ENCODE data around the gene ZNF608. TPM values are rescaled to one million over a fixed set of nuclear protein-coding genes. Genes with fewer than 3 reads are reported as not detected.

Gene ZNF608
- total and polyA plus RNA-seq, 3 donors from 2014 or later: 28.7 to 42.4 (median 42.1) TPM

- no peak for DNase-seq
- H3K27me3 ChIP-seq: no peaks in the 10 kb centered on the region
- WGBS, 2 donors: 88 to 100% methylated on average over 1 of the region's 1 CpG
- H3K36me3 ChIP-seq (ENCODE audit: low read depth, missing control alignments): no peaks in the 10 kb centered on the region
- H3K9me3 ChIP-seq: no peaks in the 10 kb centered on the region
- TF ChIP-seq CTCF (IDR thresholded peaks at IDR 0.05) (no peak), POLR2A (IDR thresholded peaks at IDR 0.05) (no peak)
- H3K4me3 ChIP-seq: no peak overlapping the region
- intact Hi-C loops (cut with DNase I; ENCODE audit: low total_unique reads): no loop called here
- no peak overlapping the region for H3K27ac ChIP-seq
- H3K4me1 ChIP-seq: no peaks in the 10 kb centered on the region
Observed at GRCh38 chr5:124764585-124764984, 18.1 kb upstream of the ZNF608 start.

- Histone ChIP-seq H3K27me3 (no peaks in the 10 kb centered on the region), H3K9me3 (no peaks in the 10 kb centered on the region), H3K4me1 (no peaks in the 10 kb centered on the region), H3K27ac (no peak overlapping the region), H3K4me3 (no peak overlapping the region), H3K36me3 (ENCODE audit: low read depth, missing control alignments) (no peaks in the 10 kb centered on the region)
- intact Hi-C loops (cut with DNase I; ENCODE audit: low total_unique reads): no loop called here
- no peak for DNase-seq
- 92 to 93% methylated on average over 4 of the region's 4 CpGs for WGBS, 2 donors
- TF ChIP-seq CTCF (IDR thresholded peaks at IDR 0.05): no peak
- no peak for TF ChIP-seq POLR2A (IDR thresholded peaks at IDR 0.05)
Observed at GRCh38 chr5:124761010-124761409, 14.6 kb upstream of the ZNF608 start.

- Histone ChIP-seq H3K27me3 (no peaks in the 10 kb centered on the region), H3K36me3 (ENCODE audit: low read depth, missing control alignments) (no peaks in the 10 kb centered on the region), H3K27ac (no peak overlapping the region), H3K9me3 (no peaks in the 10 kb centered on the region), H3K4me3 (no peak overlapping the region), H3K4me1 (no peaks in the 10 kb centered on the region)
- TF ChIP-seq POLR2A (IDR thresholded peaks at IDR 0.05) (no peak), CTCF (IDR thresholded peaks at IDR 0.05) (no peak)
- no peak for DNase-seq
- intact Hi-C loops (cut with DNase I; ENCODE audit: low total_unique reads): no loop called here
Observed at GRCh38 chr5:124760608-124761007, 14.2 kb upstream of the ZNF608 start.

GRCh38 chr5:124755565-124755964 lies 9.1 kb upstream of the ZNF608 start:
- intact Hi-C loops (cut with DNase I; ENCODE audit: low total_unique reads): no loop called here
- no peaks in the 10 kb centered on the region for H3K4me1 ChIP-seq
- no peak overlapping the region for H3K27ac ChIP-seq
- TF ChIP-seq CTCF (IDR thresholded peaks at IDR 0.05): no peak
- 53 to 56% methylated on average over 3 of the region's 3 CpGs for WGBS, 2 donors
- H3K36me3 ChIP-seq (ENCODE audit: low read depth, missing control alignments): no peaks in the 10 kb centered on the region
- H3K27me3 ChIP-seq: no peaks in the 10 kb centered on the region
- H3K9me3 ChIP-seq: no peaks in the 10 kb centered on the region
- DNase-seq: peak; percentile 51
- no peak overlapping the region for H3K4me3 ChIP-seq

GRCh38 chr5:124755041-124755440 lies 8.6 kb upstream of the ZNF608 start:
- no peaks in the 10 kb centered on the region for H3K4me1 ChIP-seq
- no peak for DNase-seq
- intact Hi-C loops (cut with DNase I; ENCODE audit: low total_unique reads): no loop called here
- 77 to 82% methylated on average over 2 of the region's 2 CpGs for WGBS, 2 donors
- H3K27me3 ChIP-seq: no peaks in the 10 kb centered on the region
- no peak overlapping the region for H3K27ac ChIP-seq
- H3K4me3 ChIP-seq: no peak overlapping the region
- TF ChIP-seq CTCF (IDR thresholded peaks at IDR 0.05) (no peak), POLR2A (IDR thresholded peaks at IDR 0.05) (no peak)
- H3K9me3 ChIP-seq: no peaks in the 10 kb centered on the region
- no peaks in the 10 kb centered on the region for H3K36me3 ChIP-seq (ENCODE audit: low read depth, missing control alignments)

Measured in testis (tissue), 3 donors.